GM10847 (cell line): ENCODE data around the gene CYP1B1.

Experiments used
- POLR2A ChIP-seq: IDR thresholded peaks from 2 replicates; pipeline ENCODE4 v1.6.1; 2011; ENCODE audit not compliant: insufficient read length; ENCODE audit errors: extremely low read depth

Gene CYP1B1

DNA sequence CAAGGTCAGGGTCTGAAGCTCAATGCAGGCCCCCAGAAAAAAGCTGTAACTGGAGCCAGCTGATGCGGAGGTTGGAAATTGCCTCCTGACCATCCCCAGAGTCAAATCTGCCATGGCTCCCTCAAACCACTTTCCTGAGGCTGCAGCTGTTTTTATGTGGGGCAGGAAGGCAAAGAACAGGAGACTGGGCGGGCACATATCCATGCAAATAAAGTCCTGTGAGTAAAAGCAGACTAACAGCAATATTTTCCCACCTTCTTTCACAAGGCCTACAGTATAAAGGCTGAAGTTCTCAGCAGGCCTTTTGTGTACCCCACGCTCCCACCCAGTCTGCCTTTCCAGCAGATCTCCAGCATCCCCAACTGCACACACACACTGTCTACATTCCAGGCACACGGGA lies 47.1 kb downstream of the CYP1B1 start:
- TF ChIP-seq POLR2A: no peak

DNA sequence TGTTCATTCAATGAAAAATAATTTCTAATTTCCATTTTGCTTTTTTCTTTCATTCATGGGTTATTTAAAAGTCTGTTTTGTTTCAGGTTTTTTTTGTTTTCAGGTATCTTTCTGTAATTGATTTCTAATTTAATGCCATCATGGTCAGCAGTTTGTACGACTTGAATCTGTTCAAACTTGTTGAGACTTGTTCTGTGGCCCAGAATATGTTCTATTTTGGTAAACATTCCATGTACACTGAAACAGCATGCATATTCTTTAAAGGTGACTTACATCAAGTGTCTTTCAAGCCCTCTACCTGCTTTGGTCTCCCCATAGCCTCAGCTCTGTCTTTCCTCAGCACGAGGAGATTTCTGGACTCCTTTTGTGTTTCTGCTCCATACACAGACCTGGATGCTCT lies 49.1 kb downstream of the CYP1B1 start:
- TF ChIP-seq POLR2A: no peak

DNA sequence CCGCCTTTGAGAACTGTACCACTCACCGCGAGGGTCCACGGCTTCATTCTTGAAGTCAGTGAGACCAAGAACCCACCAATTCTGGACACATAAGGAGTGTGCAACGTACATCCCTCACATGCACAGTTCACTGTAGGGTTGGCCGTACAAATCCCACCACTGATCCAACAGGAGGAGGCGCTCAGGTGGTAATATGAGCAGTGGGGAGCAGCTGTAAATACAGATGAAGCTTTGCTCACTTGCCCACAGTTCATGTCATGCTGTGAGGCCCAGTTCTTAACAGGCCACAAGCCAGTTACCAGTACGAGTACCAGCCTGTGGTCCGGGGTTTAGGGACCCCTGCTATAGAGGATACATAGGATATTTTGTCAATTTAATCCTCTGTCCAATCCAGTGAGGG lies 54.4 kb downstream of the CYP1B1 start:
- no peak for TF ChIP-seq POLR2A

DNA sequence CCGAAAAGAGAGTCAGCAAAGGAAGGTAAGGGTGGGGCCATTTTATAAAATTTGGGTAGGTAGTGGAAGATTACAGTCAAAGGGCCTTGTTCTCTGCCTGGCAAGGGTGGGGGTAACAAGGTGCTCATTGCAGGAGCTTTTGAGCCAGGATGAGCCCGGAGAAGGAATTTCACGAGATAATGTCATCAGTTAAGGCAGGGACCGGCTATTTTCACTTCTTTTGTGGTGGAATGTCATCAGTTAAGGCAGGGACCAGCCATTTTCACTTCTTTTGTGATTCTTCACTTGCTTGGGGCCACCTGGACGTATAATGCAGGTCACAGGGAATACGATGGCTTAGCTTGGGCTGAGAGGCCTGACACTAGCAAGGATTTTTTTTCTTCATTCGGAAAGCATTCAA lies 58.1 kb downstream of the CYP1B1 start:
- no peak for TF ChIP-seq POLR2A
